Inflammatory macrophage treated with lipopolysaccharide for 1 hour (primary cell): ENCODE data around the gene MAL.
"Not testable (repeated sequence)": the region's sequence is repeated elsewhere in the genome, so short reads cannot be mapped to it uniquely, and the experiment has no call there.

Source experiments
- DNase-seq, 2 donors: peaks; one replicate each; pipeline ENCODE4 v3.0.0-alpha.2; 2020 to 2022

The MAL gene

DNA sequence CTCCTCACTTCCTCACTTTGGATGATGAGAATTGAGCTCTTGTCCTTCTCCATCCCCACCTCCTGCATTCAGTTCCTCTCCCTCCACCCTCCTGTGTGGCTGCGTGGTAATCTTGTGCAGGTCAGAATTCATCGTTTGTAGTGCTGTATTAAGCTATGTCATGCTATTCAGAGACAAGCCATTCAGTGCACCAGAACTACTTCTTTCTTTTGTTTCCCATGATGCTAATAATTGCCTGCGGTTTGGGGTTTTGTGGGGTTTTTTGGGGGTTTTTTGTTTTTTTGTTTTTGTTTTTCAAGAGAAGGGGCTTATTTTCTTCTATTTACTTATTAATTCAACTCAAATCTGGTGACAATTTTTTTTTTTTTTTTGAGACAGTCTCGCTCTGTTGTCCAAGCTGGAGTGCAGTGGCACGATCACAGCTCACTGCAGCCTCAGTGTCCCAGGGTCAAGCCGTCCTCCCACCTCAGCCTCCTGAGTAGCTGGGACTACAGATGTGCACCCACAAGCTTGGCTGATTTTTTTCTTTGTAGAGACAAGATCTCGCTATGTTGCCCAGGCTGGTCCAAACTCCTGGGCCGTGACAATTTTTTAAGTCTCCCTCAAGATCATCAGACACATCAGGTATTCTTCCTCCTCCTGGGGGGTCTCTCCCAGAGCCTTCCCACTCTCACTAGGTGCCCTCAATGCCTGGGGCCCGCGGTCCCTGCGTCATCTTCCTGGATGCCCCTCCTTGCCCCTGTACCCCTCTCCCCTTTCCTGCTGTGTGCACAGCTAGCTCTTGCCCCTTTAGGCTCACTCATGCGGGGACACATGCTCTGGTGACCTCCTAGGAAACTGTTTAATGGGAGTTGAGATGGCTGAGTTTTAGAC is 37.8 kb downstream of the MAL start:
- no peak for DNase-seq

DNA sequence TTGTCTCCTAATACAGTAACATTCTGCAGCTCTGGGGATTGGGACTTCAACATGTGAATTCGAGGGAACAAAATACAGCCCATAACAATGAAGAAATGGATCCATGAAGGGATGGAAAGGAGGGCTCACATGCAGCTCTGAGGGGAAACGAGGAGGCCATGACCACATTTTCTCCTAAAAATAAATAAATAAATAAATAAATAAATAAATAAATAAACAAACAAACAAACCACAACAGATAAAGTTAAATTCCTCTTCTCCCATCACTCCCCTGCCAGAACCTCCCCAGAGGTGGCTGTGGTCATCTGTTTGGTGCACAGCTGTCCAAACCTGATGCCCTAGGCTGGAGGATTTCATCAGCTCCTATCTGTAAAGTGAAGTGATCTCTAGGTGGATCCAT is 42.7 kb downstream of the MAL start:
- DNase-seq: no peak

DNA sequence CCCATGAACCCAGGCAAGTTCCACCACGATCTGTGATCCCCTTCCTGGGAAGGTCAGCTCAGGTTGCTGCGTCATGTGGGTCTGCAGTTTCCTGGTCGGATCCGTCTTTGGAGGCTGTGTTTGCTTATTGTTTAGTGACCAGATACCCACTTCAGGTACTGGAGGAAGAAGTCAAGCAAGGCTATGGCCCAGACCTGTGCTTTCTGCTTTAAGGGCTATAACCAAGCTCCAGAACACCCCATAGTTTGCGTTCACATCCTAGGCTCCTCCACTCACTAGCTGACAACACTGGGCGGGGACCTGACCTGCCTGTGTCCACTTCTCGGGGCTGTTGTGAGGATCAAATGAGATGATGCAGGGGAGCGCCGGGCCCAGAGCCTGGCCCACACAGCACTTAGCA is 44.0 kb downstream of the MAL start:
- no peak for DNase-seq

DNA sequence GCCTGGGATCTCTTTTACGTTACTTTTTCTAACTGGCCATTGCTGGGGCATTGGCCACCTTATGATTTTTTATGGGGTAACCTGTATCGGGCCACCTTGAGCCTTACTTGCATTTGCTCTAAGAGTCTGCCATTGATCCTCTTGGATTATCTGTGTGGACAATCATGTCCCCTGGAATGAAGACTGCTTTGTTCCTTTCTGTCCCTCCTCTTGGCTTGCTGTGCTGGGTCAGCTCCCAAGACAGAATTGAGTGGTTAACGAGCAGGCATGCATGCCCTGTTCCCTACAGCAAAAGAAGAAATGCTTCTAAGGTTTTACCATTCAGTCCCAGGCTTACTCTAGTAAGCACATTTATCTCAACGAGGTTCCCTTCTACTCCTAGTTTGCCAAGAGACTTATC is 46.3 kb downstream of the MAL start:
- DNase-seq: no peak

DNA sequence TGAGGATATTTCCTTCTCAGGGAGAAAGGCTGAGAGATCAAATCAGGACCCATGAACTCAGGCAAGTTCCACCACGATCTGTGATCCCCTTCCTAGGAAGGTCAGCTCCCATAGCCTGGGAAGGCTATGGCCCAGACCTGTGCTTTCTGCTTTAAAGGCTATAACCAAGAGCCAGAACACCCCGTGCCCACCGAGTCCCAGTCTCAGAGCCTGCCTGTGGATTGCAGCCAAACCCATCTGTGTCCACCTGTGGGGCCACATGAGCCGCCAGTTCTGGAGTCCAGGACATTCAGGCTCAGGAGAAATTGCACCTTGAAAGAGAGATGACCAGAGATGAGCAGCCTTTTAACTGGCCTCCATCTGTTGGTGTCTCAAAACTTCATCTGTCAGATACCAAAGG is 46.9 kb downstream of the MAL start:
- DNase-seq: no peak

DNA sequence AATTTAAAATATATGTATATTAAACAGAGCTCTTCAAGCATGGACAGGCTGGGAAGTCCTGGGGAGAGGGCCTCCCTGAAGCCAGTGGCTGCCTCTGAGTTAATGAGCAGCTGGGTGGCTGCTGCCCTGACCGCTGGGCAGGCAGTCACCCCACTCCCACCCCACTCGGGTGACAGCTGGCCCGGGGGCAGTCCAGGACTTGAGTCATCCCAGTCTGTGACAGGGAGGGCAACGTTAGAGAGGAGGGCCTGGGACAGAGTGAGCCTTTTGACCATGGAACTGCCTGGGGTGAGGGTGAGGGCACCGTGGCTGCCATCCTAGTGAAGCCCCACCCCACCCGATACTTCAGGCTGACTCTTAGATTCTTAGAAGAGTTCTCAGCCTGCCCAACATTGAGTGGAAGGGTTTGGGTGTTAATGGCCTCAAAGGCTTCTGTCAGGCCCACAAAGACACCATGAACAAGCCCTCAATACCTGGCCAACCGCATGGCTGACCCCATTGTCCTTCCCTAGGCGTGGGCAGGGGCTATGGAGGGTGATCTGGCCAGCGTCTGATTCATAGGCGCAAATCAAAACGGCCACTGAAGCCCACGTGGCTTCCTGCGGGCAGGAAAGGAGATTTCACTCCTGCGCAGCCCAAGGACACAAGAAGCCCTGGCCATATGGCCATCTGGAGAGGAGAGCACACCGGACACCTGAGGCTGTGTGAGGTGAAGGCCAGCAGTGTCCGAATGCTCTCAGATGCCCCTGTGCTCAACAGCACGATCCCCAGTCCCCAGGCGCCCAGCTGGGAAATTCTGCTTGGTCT is 48.6 kb downstream of the MAL start:
- DNase-seq: no peak

DNA sequence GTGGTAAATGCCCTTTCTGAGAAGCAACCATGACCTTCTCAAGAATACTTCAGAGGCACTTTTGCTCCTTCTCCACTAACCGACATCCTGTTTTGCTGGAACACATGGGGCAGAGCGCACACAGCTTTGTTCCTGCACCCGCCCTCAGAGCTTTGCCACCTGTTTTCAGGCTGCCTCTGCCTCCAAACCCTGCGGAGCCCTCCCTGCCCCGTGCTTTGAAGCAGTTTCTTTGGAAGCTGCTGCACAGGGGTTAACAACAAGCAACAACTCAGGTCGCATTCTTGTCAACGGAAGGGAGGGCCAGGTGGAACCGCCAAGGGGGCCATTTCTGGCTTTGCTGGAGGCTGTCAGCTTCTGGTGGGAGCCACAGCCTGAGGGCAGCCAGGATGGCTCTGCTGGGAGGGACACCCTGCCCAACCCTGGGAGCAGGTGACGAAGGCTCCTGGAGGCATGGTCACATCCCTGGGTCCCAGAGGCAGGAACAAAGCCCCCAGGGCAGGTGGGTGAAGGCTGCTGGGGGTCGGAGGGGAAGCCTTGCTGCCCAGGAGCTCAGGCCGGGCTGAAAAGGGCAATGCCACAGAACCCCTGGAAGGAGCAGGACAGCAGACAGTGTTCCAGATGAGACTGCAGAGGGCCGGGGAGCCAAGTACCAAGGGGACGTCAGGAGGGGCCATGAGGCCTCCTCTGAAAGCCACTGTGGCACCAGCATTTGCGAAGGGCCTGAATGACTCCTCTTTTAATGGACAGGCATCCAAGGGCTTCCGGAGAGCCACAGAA is 49.3 kb downstream of the MAL start:
- DNase-seq: no peak

DNA sequence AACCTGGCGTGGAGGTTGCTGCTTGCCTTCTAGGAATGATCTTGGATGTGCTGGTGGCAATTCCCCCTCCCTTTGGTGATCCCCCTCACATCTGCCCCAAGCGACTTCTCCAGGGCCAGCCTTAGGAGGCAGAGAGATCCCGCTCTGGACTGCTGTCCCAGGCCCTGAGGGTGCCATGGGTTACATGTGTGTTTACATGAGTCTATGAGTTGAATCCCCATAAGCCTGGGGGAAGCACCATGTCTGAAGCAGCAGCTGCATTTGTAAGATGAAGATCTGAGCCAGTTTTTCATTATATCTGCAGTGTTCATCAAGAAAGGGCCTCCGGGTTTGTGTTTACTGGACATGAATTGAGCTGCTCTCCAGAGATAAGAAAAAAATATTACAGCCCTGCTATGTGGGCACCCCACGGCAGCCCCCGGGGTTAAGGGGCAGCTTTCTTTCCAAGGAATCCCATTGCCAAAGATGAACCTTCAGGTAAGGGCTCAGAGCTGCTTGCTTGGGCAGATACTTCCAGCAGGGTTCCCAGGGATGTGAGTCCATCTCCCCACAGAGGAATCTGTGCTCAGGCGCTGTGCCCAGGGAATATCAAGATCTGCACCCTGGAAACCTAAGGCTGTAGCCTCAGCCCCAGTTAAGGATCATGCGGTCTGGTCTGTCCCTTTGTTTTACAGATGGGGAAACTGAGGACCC is 50.1 kb downstream of the MAL start:
- no peak for DNase-seq

DNA sequence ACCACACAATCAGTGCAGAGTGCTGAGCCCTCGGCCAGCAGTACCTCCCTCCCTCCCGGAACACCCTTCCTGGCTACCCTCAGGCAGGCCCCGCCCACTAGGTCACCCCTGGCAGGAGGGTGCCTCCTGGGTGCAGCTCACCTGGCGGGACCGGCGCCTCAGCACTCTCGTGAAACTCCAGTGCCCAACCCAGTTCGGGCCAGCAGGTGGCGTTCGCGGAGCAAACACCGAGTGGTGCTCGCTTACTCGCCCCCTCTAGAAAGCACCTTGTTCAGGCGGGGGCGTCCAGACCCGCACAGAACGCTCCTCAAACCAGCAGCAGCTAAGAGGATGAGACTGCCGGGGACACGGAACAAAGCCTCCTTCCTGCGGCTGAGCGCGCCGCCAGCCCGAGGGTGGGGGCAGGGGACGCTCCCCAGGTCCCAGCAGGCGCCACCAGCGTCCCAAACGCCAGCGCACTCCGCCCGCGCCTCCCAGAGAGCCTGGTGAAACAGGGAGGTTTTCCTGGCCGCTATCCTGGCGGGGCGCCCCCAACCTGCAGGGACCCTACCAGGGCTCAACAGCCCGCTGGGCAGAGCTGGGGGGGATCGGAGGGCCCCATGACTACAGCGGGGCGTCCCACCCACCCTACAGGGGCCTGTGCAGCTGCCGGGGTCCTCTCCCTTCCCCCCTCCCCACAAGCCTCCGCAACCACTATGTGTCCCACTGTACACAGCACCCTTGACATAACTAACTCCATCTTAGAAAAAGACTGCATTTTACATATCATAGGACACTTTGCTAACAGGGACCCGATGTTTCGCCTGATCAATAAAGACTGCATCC is 51.4 kb downstream of the MAL start:
- DNase-seq: peak; percentile 20 to 51

DNA sequence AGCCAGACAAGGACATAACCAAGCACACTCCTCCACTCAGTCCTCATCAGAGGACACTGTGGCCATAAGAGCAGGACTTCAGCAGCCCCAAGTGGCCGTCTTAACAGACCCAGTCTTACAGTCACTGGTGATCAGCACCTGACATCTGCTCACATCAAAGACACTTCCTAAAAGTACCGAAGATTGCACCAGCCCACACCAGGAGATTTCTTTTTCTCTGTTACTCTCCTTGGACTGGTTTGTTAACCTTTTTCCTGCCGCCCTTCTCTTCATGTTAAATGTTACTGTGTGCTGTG is 52.0 kb downstream of the MAL start:
- DNase-seq: no peak

DNA sequence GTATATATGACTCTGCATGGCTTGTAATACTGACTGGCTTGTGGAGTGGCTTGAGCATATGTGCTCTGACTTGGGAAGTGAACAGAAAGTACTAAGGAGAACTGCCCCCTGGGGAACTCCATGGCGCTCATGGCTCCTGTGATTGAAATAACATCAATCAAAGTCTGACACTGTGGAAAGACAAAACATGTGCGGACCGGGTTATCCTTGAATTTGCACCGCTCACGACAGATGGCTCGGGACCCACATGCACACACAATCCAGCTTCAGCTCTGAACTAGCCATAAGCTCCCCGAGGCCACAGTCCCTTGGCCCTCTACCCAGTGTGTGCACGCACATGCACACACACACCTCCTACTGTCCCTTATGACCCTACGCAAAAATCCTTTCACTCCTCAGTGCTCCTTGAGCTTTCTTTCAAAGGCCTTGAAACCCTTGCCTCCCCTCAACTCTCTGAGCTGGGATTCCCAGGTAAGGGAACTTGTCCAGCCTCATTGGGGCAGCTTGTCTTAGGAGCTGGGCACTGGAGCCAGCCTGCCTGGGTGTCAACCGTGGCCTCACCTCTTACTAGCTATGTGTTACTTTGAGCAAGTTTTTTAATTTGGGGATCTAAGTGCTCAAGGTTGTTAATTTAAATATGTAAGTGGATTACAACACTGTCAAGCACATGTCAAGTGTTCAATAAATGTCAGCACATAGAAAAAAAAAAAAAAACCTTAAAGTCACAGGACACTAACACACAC is 52.5 kb downstream of the MAL start:
- no peak for DNase-seq

DNA sequence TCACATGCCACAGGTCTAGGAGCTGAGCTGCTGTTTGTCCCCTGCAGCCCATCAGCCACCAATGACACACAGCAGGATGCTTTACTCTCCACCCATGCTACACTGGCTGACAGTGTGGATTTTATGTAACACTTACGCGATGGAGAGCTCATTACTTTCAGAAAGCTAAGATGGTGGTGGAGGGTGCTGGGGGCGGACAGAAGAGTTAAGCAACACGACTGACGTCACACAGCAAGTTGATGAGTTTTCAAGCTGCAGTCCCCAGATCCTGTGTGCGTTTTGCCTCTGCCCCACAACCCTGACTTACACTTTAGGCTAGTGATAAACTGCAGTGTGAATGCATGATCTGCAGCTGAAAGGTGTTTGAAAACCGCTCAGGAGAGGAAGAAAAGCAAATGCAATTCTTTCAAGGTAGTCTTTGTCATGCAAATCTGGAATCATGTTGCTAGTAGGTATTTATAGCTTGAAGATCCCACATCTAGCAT is 53.7 kb downstream of the MAL start:
- DNase-seq: no peak

DNA sequence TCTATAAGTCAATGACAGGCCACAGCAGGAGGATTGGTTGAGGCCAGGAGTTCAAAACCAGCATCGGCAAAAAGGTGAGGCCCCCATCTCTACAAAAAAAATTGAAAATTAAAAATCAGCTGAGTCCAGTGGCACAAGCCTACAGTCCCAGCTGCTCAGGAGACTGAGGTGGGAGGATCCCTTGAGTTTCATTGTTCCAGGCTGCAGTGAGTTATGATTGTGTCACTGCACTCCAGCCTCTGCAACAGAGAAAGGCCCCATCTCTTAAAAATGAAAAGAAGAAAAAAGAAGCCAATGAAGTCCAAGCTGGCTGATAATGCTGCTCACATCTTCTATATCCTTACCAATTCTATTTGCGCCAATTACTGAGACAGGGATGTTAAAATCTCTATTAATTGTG is 57.0 kb downstream of the MAL start:
- no peak for DNase-seq

DNA sequence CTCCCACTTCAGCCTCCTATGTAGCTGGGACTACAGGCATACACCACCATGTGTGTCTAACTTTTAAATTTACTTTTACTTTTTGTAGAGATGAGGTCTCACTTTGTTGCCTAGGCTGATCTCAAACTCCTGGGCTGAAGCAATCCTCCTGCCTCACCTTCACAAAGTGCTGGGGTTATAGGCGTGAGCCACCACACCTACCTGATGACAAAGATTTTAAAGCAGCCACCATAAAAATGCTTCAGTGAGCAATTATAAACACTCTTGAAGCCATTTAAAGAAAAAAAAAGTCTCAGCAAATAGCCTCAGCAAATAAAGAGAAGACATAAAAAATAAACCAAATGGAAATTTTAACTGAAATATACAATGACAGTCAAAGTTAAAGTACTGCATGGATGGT is 60.5 kb downstream of the MAL start:
- no peak for DNase-seq

DNA sequence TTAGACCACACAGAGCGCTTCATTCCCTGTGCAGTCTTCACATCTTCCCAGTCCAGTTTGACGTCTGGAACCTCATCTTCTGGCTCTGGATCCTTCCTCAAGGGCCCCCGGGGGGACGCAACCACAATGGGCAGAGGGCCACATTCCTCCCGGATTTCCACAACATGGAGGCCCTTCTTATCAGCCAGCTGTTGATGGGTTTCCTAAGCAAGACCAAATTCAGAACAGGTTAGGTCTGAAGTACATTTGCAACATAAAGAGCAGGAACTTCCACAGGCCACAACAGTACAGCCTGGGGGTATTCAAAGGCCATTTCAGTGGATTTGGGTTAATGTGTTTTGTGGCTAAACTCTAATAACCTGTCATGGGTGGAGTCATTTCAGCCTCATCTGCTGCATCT is 61.9 kb downstream of the MAL start:
- DNase-seq: no peak

DNA sequence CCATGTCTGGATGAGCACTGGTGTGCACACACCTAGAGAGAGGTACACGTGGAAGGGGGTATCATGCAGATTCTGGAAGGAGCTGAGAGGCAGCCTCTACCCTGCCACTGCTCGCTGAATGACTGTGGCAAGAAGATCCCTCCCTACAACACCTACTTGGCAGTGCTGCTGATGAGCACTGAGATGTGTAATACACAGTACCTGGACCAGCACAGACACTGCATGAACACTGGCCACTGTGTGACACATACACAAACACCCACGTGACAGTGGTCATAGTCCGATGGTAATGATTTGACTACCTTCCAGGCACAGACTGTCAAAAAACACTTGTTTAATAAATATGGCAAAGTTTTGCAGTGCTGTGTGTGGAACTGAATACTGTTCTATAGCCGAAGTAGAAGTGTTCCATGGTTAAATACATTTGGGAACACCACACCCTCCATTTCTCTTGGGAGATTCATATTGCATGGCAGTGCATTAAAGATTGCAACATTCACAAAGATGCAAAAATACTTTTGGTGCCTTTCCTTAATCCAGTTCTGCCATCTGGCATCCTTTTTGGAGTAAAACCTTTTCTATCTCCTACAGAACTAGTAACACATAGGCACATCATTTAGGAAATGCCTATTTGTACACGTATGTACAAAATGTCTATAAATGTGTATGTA is 66.5 kb downstream of the MAL start:
- DNase-seq: no peak

DNA sequence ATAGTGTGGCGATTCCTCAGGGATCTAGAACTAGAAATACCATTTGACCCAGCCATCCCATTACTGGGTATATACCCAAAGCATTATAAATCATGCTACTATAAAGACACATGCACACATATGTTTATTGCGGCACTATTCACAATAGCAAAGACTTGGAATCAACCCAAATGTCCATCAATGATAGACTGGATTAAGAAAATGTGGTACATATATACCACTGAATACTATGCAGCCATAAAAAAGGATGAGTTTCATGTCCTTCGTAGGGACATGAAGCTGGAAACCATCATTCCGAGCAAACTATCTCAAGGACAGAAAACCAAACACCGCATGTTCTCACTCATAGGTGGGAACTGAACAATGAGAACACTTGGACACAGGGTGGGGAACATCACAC is 72.8 kb downstream of the MAL start:
- DNase-seq: not testable (repeated sequence)

DNA sequence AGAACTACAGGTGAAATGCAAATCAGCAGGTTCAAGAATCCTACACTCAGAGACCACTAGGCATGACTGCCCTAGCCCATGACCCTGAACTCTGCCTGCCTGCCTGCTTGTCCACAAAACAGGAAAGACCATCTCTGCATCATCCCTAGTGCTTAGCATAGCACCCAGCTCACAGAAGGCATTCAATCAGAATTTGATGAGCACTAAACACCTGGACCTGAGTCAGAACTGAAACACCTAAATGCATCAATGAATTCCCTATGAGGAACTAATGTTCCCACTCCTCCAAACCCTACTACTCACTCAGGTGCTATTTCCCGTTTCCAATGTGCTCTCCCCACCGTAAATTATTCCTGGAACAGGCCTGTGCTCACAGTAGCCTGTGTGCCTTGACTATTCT is 74.4 kb downstream of the MAL start:
- DNase-seq: no peak
